PC-3 (cell line): Measurements from ENCODE around the gene GPX5.

ENCODE experiments used
- CTCF ChIP-seq: fragments of 300-600 bp; sonication (generic); conservative IDR thresholded peaks from 2 replicates; pipeline ENCODE4 v1.5.1; 2017; ENCODE audit warnings: antibody characterized with exemption, low read depth, mild to moderate bottlenecking, low read length
- EZH2 ChIP-seq: fragments of 300-600 bp; sonication (generic); IDR thresholded peaks from one replicate; pipeline ENCODE4 v1.6.1; 2017; ENCODE audit warnings: antibody characterized with exemption, mild to moderate bottlenecking, low read length; ENCODE audit not compliant: unreplicated experiment
- EZH2phosphoT487 ChIP-seq: fragments of 300-600 bp; sonication (generic); IDR thresholded peaks from 2 replicates; pipeline ENCODE4 v1.6.1; 2018; ENCODE audit warnings: mild to moderate bottlenecking, antibody characterized with exemption, low read length, borderline replicate concordance

GRCh38 chr6:28478518-28478917 lies 47.2 kb upstream of the GPX5 start:
- TF ChIP-seq CTCF, result no peak
- TF ChIP-seq EZH2phosphoT487, result no peak
- TF ChIP-seq EZH2, result no peak
